Fibroblast of lung (primary cell): ENCODE data around the gene FAM50B.

Source experiments
- CTCF ChIP-seq, 2 donors: IDR thresholded peaks in 1 of 2; conservative IDR thresholded peaks in 1 of 2; 1 replicate in 1 of 2; 2 replicates in 1 of 2; pipeline ENCODE4 v1.5.1; 2011 to 2012; ENCODE audit warnings: low read length in 2 of 2, control low read depth in 1 of 2, inconsistent platforms in 1 of 2, low read depth in 1 of 2, mild to moderate bottlenecking in 1 of 2
- EZH2 ChIP-seq: IDR thresholded peaks from 2 replicates; pipeline ENCODE4 v1.5.1; 2012; ENCODE audit warnings: low read length, control low read depth, mild to moderate bottlenecking; ENCODE audit errors: missing control alignments

- TF ChIP-seq CTCF (conservative IDR thresholded peaks at IDR 0.05 in 1 of 2, IDR thresholded peaks at IDR 0.05 in 1 of 2; ENCODE audit: low read depth in 1 of 2, low read length in 2 of 2), result no peak
- no peak for TF ChIP-seq EZH2
Measured at GRCh38 chr6:3894590-3895311, 45.6 kb downstream of the FAM50B start.
